ENCODE results near the gene MYO5A. TPM values are rescaled to one million over a fixed set of nuclear protein-coding genes. Genes with fewer than 3 reads are reported as not detected.

MYO5A gene
- total RNA-seq, 2 experiments from 2014 or later: 31.8 to 42.0 TPM

- BruUV-seq (replicated peaks): no TSS peak
- no peaks in the 10 kb centered on the region for H3K4me1 ChIP-seq (ENCODE audit: insufficient read depth, low read length, poor library complexity, severe bottlenecking)
- H3K9me3 ChIP-seq (ENCODE audit: low read length): no peaks in the 10 kb centered on the region
- intact Hi-C loops (cut with micrococcal nuclease; ENCODE audit: unreplicated experiment): loop anchor here (10.0 kb wide), 1 partner anchor 155 kb away; the partner anchor contains the start of gene MYO5A
- ChIA-PET CTCF (ENCODE audit: unreplicated experiment) (no interaction called here), POLR2A (interaction anchor here (0.6 kb wide), 2 partner anchors 16 to 51 kb away, joined by 3 to 4 read pairs; no protein-coding TSS in a partner anchor)
- H4K20me1 ChIP-seq (ENCODE audit: insufficient read depth, low read length): no peaks in the 10 kb centered on the region
- no peak overlapping the region for H3K4me2 ChIP-seq (ENCODE audit: low read length)
- DNase-seq (ENCODE audit: low spot score): no peak
- no peak overlapping the region for H3K27ac ChIP-seq (ENCODE audit: low read depth, low read length, poor library complexity, severe bottlenecking)
- no peak overlapping the region for H3K4me3 ChIP-seq (ENCODE audit: low read depth, low read length, poor library complexity, severe bottlenecking)
- H3K36me3 ChIP-seq (ENCODE audit: insufficient read depth, low read length): peaks cover 92% of the 10 kb centered on the region
- H3K9me2 ChIP-seq (ENCODE audit: insufficient read depth, low read length): no peaks in the 10 kb centered on the region
- TF ChIP-seq EZH2phosphoT487 (IDR thresholded peaks at IDR 0.05; ENCODE audit: borderline replicate concordance, low read depth, low read length) (no peak), CTCF (conservative IDR thresholded peaks at IDR 0.05; ENCODE audit: low read length) (no peak)
- H3K79me2 ChIP-seq (ENCODE audit: insufficient read depth, low read depth, low read length): no peaks in the 10 kb centered on the region
- no peak overlapping the region for H2AFZ ChIP-seq (ENCODE audit: low read length)
These were observed 159.2 kb downstream of the MYO5A start for GRCh38 chr15:52369455-52369854.

- Histone ChIP-seq H3K4me3 (ENCODE audit: low read depth, low read length, poor library complexity, severe bottlenecking) (no peak overlapping the region), H3K36me3 (ENCODE audit: insufficient read depth, low read length) (peaks cover 92% of the 10 kb centered on the region), H4K20me1 (ENCODE audit: insufficient read depth, low read length) (no peaks in the 10 kb centered on the region), H3K79me2 (ENCODE audit: insufficient read depth, low read depth, low read length) (no peaks in the 10 kb centered on the region), H3K4me1 (ENCODE audit: insufficient read depth, low read length, poor library complexity, severe bottlenecking) (no peaks in the 10 kb centered on the region), H3K9me3 (ENCODE audit: low read length) (no peaks in the 10 kb centered on the region), H3K9me2 (ENCODE audit: insufficient read depth, low read length) (no peaks in the 10 kb centered on the region), H3K4me2 (ENCODE audit: low read length) (no peak overlapping the region), H3K27ac (ENCODE audit: low read depth, low read length, poor library complexity, severe bottlenecking) (no peak overlapping the region), H2AFZ (ENCODE audit: low read length) (no peak overlapping the region)
- ChIA-PET POLR2A (interaction anchor here (1.5 kb wide), 1 partner anchor 21 kb away, joined by 6 read pairs; no protein-coding TSS in a partner anchor), CTCF (ENCODE audit: unreplicated experiment) (no interaction called here)
- intact Hi-C loops (cut with micrococcal nuclease; ENCODE audit: unreplicated experiment): loop anchor here (10.0 kb wide), 1 partner anchor 156 kb away; the partner anchor contains the start of gene MYO5A
- no TSS peak for BruUV-seq (replicated peaks)
- DNase-seq (ENCODE audit: low spot score): no peak
- TF ChIP-seq CTCF (conservative IDR thresholded peaks at IDR 0.05; ENCODE audit: low read length): no peak
- TF ChIP-seq EZH2phosphoT487 (IDR thresholded peaks at IDR 0.05; ENCODE audit: borderline replicate concordance, low read depth, low read length): no peak
These were observed 159.7 kb downstream of the MYO5A start for GRCh38 chr15:52369030-52369429.

- TF ChIP-seq EZH2phosphoT487 (IDR thresholded peaks at IDR 0.05; ENCODE audit: borderline replicate concordance, low read depth, low read length): no peak
- TF ChIP-seq CTCF (conservative IDR thresholded peaks at IDR 0.05; ENCODE audit: low read length): no peak
- Histone ChIP-seq H2AFZ (ENCODE audit: low read length) (no peak overlapping the region), H3K79me2 (ENCODE audit: insufficient read depth, low read depth, low read length) (no peaks in the 10 kb centered on the region), H3K36me3 (ENCODE audit: insufficient read depth, low read length) (peaks cover 93% of the 10 kb centered on the region), H3K9me2 (ENCODE audit: insufficient read depth, low read length) (no peaks in the 10 kb centered on the region), H3K4me3 (ENCODE audit: low read depth, low read length, poor library complexity, severe bottlenecking) (no peak overlapping the region), H3K4me1 (ENCODE audit: insufficient read depth, low read length, poor library complexity, severe bottlenecking) (no peaks in the 10 kb centered on the region), H3K27ac (ENCODE audit: low read depth, low read length, poor library complexity, severe bottlenecking) (no peak overlapping the region), H4K20me1 (ENCODE audit: insufficient read depth, low read length) (no peaks in the 10 kb centered on the region), H3K9me3 (ENCODE audit: low read length) (no peaks in the 10 kb centered on the region), H3K4me2 (ENCODE audit: low read length) (no peak overlapping the region)
- DNase-seq (ENCODE audit: low spot score): no peak
- ChIA-PET CTCF (ENCODE audit: unreplicated experiment) (no interaction called here), POLR2A (interaction anchor here (0.6 to 1.5 kb wide), 2 partner anchors 21 to 291 kb away, joined by 4 to 6 read pairs; no protein-coding TSS in a partner anchor)
- intact Hi-C loops (cut with micrococcal nuclease; ENCODE audit: unreplicated experiment): loop anchor here (10.0 kb wide), 1 partner anchor 156 kb away; the partner anchor contains the start of gene MYO5A
- no TSS peak for BruUV-seq (replicated peaks)
These were observed 160.3 kb downstream of the MYO5A start for GRCh38 chr15:52368402-52368801.
